A549 (cell line): ENCODE results near the gene RAPGEF5. TPM values are rescaled to one million over a fixed set of nuclear protein-coding genes. Genes with fewer than 3 reads are reported as not detected.

ENCODE experiments used
- ATAC-seq, 2 experiments: fragments of 200-7000 bp in 1 of 2; fragments of >200 bp in 1 of 2; cut with Nextera tagmentation in 1 of 2; cut with Tn5 transposase in 1 of 2; 3 replicates each; pipeline versions ENCODE4 v1.8.0 to v1.9.1; 2018 to 2020; ENCODE audit warnings: mild to moderate bottlenecking in 1 of 2, moderate library complexity in 1 of 2
- CTCF ChIA-PET: fragments of 300-600 bp; sonication (Branson Sonifier 250); formaldehyde crosslinking; extraction: SDS; loops from one replicate; lab custom pipeline; 2021; ENCODE audit warnings: antibody characterized with exemption, inconsistent platforms; lab: Yijun Ruan, JAX
- POLR2A ChIA-PET: fragments of 350-600 bp; formaldehyde crosslinking; extraction: SDS; loops from one replicate; lab custom pipeline; 2021; ENCODE audit warnings: antibody characterized with exemption, inconsistent platforms; lab: Yijun Ruan, JAX
- DNase-seq, 2 experiments: peaks; one replicate each; pipeline versions ENCODE4 v3.0.0 to v3.0.0-alpha.2; 2011 to 2016; ENCODE audit warnings: low read depth in 1 of 2, low spot score in 1 of 2
- FAIRE-seq: peaks from 2 replicates; lab custom pipeline; 2011; peaks lifted over from hg19 to GRCh38; lab: Jason Lieb, UNC
- H3K27ac ChIP-seq, 2 experiments: fragments of >200 bp; sonication (Bioruptor Twin); formaldehyde crosslinking; 3 replicates each; pipeline ENCODE4 v1.5.1; 2016 to 2017
- H3K4me1 ChIP-seq: fragments of >200 bp; sonication (Bioruptor Twin); formaldehyde crosslinking; 3 replicates; pipeline ENCODE4 v1.6.1; 2016
- H3K4me2 ChIP-seq: fragments of >200 bp; sonication (Bioruptor Twin); formaldehyde crosslinking; 3 replicates; pipeline ENCODE4 v1.6.1; 2016
- H3K4me3 ChIP-seq: fragments of >200 bp; sonication (Bioruptor Twin); formaldehyde crosslinking; 3 replicates; pipeline ENCODE4 v1.5.1; 2016
- H3K9me3 ChIP-seq: fragments of >200 bp; sonication (Bioruptor Twin); formaldehyde crosslinking; 3 replicates; pipeline ENCODE4 v1.6.1; 2016
- ATOH8 ChIP-seq: fragments of 250-450 bp; sonication (Bioruptor Pico); IDR thresholded peaks from 2 replicates; pipeline ENCODE4 v1.5.0; 2020; ENCODE audit warnings: low read depth, mild to moderate bottlenecking, moderate library complexity
- BCL3 ChIP-seq: fragments of >200 bp; sonication (Bioruptor Twin); formaldehyde crosslinking; IDR thresholded peaks from 3 replicates; pipeline ENCODE4 v1.6.1; 2016
- CBX2 ChIP-seq: fragments of 200-600 bp; sonication (generic); IDR thresholded peaks from 2 replicates; pipeline ENCODE4 v1.6.1; 2016; ENCODE audit warnings: low read depth, mild to moderate bottlenecking, borderline replicate concordance
- CBX8 ChIP-seq: fragments of 200-600 bp; sonication (generic); IDR thresholded peaks from 2 replicates; pipeline ENCODE4 v1.6.1; 2016
- EHF ChIP-seq: fragments of 250-450 bp; sonication (Bioruptor Pico); IDR thresholded peaks from 2 replicates; pipeline ENCODE4 v1.5.0; 2020; ENCODE audit warnings: mild to moderate bottlenecking
- ESRRA ChIP-seq: fragments of 150-350 bp; IDR thresholded peaks from 2 replicates; pipeline ENCODE4 v1.6.1; 2014; ENCODE audit warnings: mild to moderate bottlenecking, low read length, borderline replicate concordance
- FOSB ChIP-seq: fragments of 250-450 bp; sonication (Bioruptor Pico); IDR thresholded peaks from 2 replicates; pipeline ENCODE4 v1.5.0; 2020; ENCODE audit warnings: mild to moderate bottlenecking, moderate library complexity
- HEYL ChIP-seq: fragments of 250-450 bp; sonication (Bioruptor Pico); IDR thresholded peaks from 2 replicates; pipeline ENCODE4 v1.8.0; 2021; ENCODE audit warnings: mild to moderate bottlenecking, moderate library complexity
- HOXB13 ChIP-seq: fragments of 250-450 bp; sonication (Bioruptor Pico); IDR thresholded peaks from 2 replicates; pipeline ENCODE4 v1.5.0; 2020; ENCODE audit warnings: low read depth, mild to moderate bottlenecking, moderate library complexity
- JUNB ChIP-seq: fragments of >200 bp; sonication (Bioruptor Twin); formaldehyde crosslinking; IDR thresholded peaks from 2 replicates; pipeline ENCODE4 v1.6.1; 2016
- MAFK ChIP-seq: fragments of 450-650 bp; IDR thresholded peaks from 2 replicates; pipeline ENCODE4 v1.6.1; 2014; ENCODE audit not compliant: partially characterized antibody
- MAZ ChIP-seq: fragments of 150-350 bp; IDR thresholded peaks from 2 replicates; pipeline ENCODE4 v1.6.1; 2014; ENCODE audit warnings: antibody characterized with exemption, low read depth, low read length, borderline replicate concordance
- MYC ChIP-seq: IDR thresholded peaks from 2 replicates; pipeline ENCODE4 v1.6.1; 2012; ENCODE audit warnings: mild to moderate bottlenecking, inconsistent platforms, low read length, improper control_type of control experiment, borderline replicate concordance
- NFE2L2 ChIP-seq: fragments of 150-350 bp; conservative IDR thresholded peaks from 2 replicates; pipeline ENCODE4 v1.6.1; 2014; ENCODE audit warnings: low read length
- NPAS2 ChIP-seq: fragments of 250-450 bp; sonication (Bioruptor Pico); IDR thresholded peaks from 2 replicates; pipeline ENCODE4 v1.8.0; 2022; ENCODE audit warnings: mild to moderate bottlenecking, moderate library complexity, borderline replicate concordance
- PHF8 ChIP-seq: fragments of 200-600 bp; sonication (generic); IDR thresholded peaks from 2 replicates; pipeline ENCODE4 v1.6.1; 2016; ENCODE audit warnings: low read depth, mild to moderate bottlenecking, antibody characterized with exemption, moderate library complexity, borderline replicate concordance
- RAD21 ChIP-seq, 2 experiments: fragments of >200 bp in 1 of 2; sonication (Bioruptor Twin) in 1 of 2; formaldehyde crosslinking in 1 of 2; IDR thresholded peaks in 1 of 2; conservative IDR thresholded peaks in 1 of 2; 2 replicates in 1 of 2; 3 replicates in 1 of 2; pipeline ENCODE4 v1.6.1; 2012 to 2018; ENCODE audit warnings: inconsistent platforms in 1 of 2
- RCOR1 ChIP-seq: fragments of 150-350 bp; IDR thresholded peaks from 2 replicates; pipeline ENCODE4 v1.6.1; 2014; ENCODE audit warnings: antibody characterized with exemption, low read length, low read depth
- RNF2 ChIP-seq: fragments of 200-600 bp; sonication (generic); IDR thresholded peaks from 2 replicates; pipeline ENCODE4 v1.6.1; 2016; ENCODE audit warnings: low read depth, mild to moderate bottlenecking, antibody characterized with exemption, moderate library complexity, borderline replicate concordance
- SMC3 ChIP-seq: fragments of >200 bp; sonication (Bioruptor Twin); formaldehyde crosslinking; IDR thresholded peaks from 3 replicates; pipeline ENCODE4 v1.6.1; 2018; ENCODE audit warnings: inconsistent platforms
- SREBF2 ChIP-seq: fragments of 450-650 bp; IDR thresholded peaks from 2 replicates; pipeline ENCODE4 v1.6.1; 2014; ENCODE audit warnings: mild to moderate bottlenecking, moderate library complexity
- TP53 ChIP-seq: fragments of 250-450 bp; sonication (Bioruptor Pico); IDR thresholded peaks from 2 replicates; pipeline ENCODE4 v1.5.0; 2021; ENCODE audit warnings: mild to moderate bottlenecking, moderate library complexity
- USF2 ChIP-seq: fragments of 450-650 bp; IDR thresholded peaks from 2 replicates; pipeline ENCODE4 v1.6.1; 2014; ENCODE audit warnings: antibody characterized with exemption
- ZFP36 ChIP-seq: fragments of 450-650 bp; IDR thresholded peaks from 2 replicates; pipeline ENCODE4 v1.6.1; 2014; ENCODE audit warnings: borderline replicate concordance; ENCODE audit not compliant: partially characterized antibody
- ZNF302 ChIP-seq: fragments of 250-450 bp; sonication (Bioruptor Pico); IDR thresholded peaks from 2 replicates; pipeline ENCODE4 v1.9.0; 2021; ENCODE audit warnings: inconsistent platforms, mild to moderate bottlenecking, moderate library complexity
- ZSCAN20 ChIP-seq: fragments of 250-450 bp; sonication (Bioruptor Pico); IDR thresholded peaks from 2 replicates; pipeline ENCODE4 v1.8.0; 2022; ENCODE audit warnings: mild to moderate bottlenecking, moderate library complexity
- WGBS: methylation state at CpG from one replicate; pipeline ENCODE4 v1.1.6; 2017; ENCODE audit errors: missing lambda C conversion rate; 5-methylcytosine and 5-hydroxymethylcytosine counted together
- polyA plus RNA-seq, 4 experiments: library from polyadenylated mRNA; depleted of rRNA in 3 of 4; stranded (reverse); fragments of >200 nt; fragmentation: RNase III in 1 of 4; extraction: RNeasy Plus Mini Kit Qiagen cat#74134 plus additional on column Dnase treatment in 1 of 4; gene quantifications; 2 replicates in 3 of 4; 3 replicates in 1 of 4; pipeline ENCODE4 v1.2.3, GENCODE V29; 2011 to 2017
- TF ChIP-seq, protein P1 (sequence below): IDR thresholded peaks from 2 replicates; pipeline ENCODE4 v1.6.1; 2012

Gene RAPGEF5
- polyA plus RNA-seq, 2 of the 4 experiments (the other 2 are of a cell fraction) = 0.03 to 0.14 TPM

GRCh38 chr7:22147868-22148267, 209.1 kb downstream of the RAPGEF5 start:
- H3K9me3 ChIP-seq = no peaks in the 10 kb centered on the region
- DNase-seq = no peak
- no peak overlapping the region for H3K4me3 ChIP-seq
- FAIRE-seq = no peak
- no peak overlapping the region for H3K27ac ChIP-seq
- no peak for TF ChIP-seq HEYL
- no peak for TF ChIP-seq PHF8
- no peak for TF ChIP-seq RNF2
- TF ChIP-seq TP53 (CRISPR knock-in tag) = no peak
- TF ChIP-seq USF2 = no peak
- TF ChIP-seq ATOH8 (CRISPR knock-in tag) = no peak
- no peak for TF ChIP-seq BCL3
- TF ChIP-seq RCOR1 = no peak
- TF ChIP-seq SREBF2 = no peak
- no peak for TF ChIP-seq JUNB
- TF ChIP-seq ZNF302 (CRISPR knock-in tag) = no peak
- no peak for TF ChIP-seq FOSB (CRISPR knock-in tag)
- TF ChIP-seq, protein P1, sequence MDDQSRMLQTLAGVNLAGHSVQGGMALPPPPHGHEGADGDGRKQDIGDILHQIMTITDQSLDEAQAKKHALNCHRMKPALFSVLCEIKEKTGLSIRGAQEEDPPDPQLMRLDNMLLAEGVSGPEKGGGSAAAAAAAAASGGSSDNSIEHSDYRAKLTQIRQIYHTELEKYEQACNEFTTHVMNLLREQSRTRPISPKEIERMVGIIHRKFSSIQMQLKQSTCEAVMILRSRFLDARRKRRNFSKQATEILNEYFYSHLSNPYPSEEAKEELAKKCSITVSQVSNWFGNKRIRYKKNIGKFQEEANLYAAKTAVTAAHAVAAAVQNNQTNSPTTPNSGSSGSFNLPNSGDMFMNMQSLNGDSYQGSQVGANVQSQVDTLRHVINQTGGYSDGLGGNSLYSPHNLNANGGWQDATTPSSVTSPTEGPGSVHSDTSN = no peak
- TF ChIP-seq EHF (CRISPR knock-in tag) = no peak
- TF ChIP-seq NFE2L2 = no peak
- no peak for TF ChIP-seq MYC
- H3K4me1 ChIP-seq = no peaks in the 10 kb centered on the region
- 19% methylated on average over 3 of the region's 3 CpGs for WGBS
- ChIA-PET POLR2A (no interaction called here), CTCF (interaction anchor here (0.6 kb wide), 1 partner anchor 938 kb away, joined by 4 read pairs; no protein-coding TSS in a partner anchor)
- ATAC-seq = no peak
- no peak overlapping the region for H3K4me2 ChIP-seq

GRCh38 chr7:22146961-22147512, 209.9 kb downstream of the RAPGEF5 start:
- no peaks in the 10 kb centered on the region for H3K4me1 ChIP-seq
- WGBS = 35% methylated on average over 10 of the region's 10 CpGs

More at GRCh38 chr7:22146961-22147512, 209.9 kb downstream of the RAPGEF5 start:
- FAIRE-seq (no peak), ATAC-seq (no peak), DNase-seq (no peak)
- Histone ChIP-seq H3K4me2 (no peak overlapping the region), H3K4me3 (no peak overlapping the region), H3K9me3 (no peaks in the 10 kb centered on the region), H3K27ac (no peak overlapping the region)
- POLR2A ChIA-PET = no interaction called here
- no peak for TF ChIP-seq CBX2
- TF ChIP-seq FOSB (CRISPR knock-in tag) = no peak
- no peak for TF ChIP-seq NPAS2 (CRISPR knock-in tag)
- no peak for TF ChIP-seq ZSCAN20
- TF ChIP-seq ESRRA = no peak
- TF ChIP-seq MAFK = no peak
- no peak for TF ChIP-seq NFE2L2
- no peak for TF ChIP-seq RCOR1
- TF ChIP-seq SREBF2 = no peak
- TF ChIP-seq CBX8 = no peak
- no peak for TF ChIP-seq ZNF302 (CRISPR knock-in tag)
- no peak for TF ChIP-seq RAD21 (conservative IDR thresholded peaks at IDR 0.05 in 1 of 2, IDR thresholded peaks at IDR 0.05 in 1 of 2)
- TF ChIP-seq TP53 (CRISPR knock-in tag) = no peak
- TF ChIP-seq ZFP36 = no peak
- TF ChIP-seq MAZ = no peak
- no peak for TF ChIP-seq HOXB13
- no peak for TF ChIP-seq USF2
- TF ChIP-seq PHF8 = no peak
- TF ChIP-seq SMC3 = no peak
- CTCF ChIA-PET = no interaction called here
